GM12891 (cell line): ENCODE measurements around the gene SF3B2.

Experiments used
- DNase-seq: peaks from one replicate; pipeline ENCODE4 v3.0.0; 2011; ENCODE audit warnings: low spot score; ENCODE audit not compliant: insufficient read length
- FAIRE-seq: peaks from 2 replicates; lab custom pipeline; 2011; peaks lifted over from hg19 to GRCh38; lab: Jason Lieb, UNC
- PAX5 ChIP-seq: IDR thresholded peaks from 2 replicates; pipeline ENCODE4 v1.6.1; 2011; ENCODE audit warnings: low read length, moderate library complexity, mild to moderate bottlenecking; ENCODE audit not compliant: insufficient read depth, severe bottlenecking
- POLR2AphosphoS5 ChIP-seq: IDR thresholded peaks from 2 replicates; pipeline ENCODE4 v1.6.1; 2011; ENCODE audit warnings: low read depth, low read length, control low read depth
- POU2F2 ChIP-seq: IDR thresholded peaks from 2 replicates; pipeline ENCODE4 v1.6.1; 2011; ENCODE audit warnings: low read depth, mild to moderate bottlenecking, control low read depth, low read length, moderate library complexity
- TAF1 ChIP-seq: IDR thresholded peaks from 2 replicates; pipeline ENCODE4 v1.6.1; 2011; ENCODE audit warnings: low read depth, low read length, control low read depth

The SF3B2 gene

GRCh38 chr11:66116576-66117361 lies 64.6 kb downstream of the SF3B2 start:
- FAIRE-seq, result no peak
- TF ChIP-seq POLR2AphosphoS5, result no peak
- no peak for TF ChIP-seq PAX5
- TF ChIP-seq POU2F2, result no peak
- no peak for DNase-seq

GRCh38 chr11:66118847-66119246 lies 66.7 kb downstream of the SF3B2 start:
- FAIRE-seq, result no peak
- no peak for DNase-seq
- no peak for TF ChIP-seq TAF1
- no peak for TF ChIP-seq PAX5
